ENCODE results near the gene CDC7. TPM values are rescaled to one million over a fixed set of nuclear protein-coding genes. Genes with fewer than 3 reads are reported as not detected.

CDC7 gene
- total RNA-seq, 1 donor from 2014 or later = 3.9 TPM

DNA sequence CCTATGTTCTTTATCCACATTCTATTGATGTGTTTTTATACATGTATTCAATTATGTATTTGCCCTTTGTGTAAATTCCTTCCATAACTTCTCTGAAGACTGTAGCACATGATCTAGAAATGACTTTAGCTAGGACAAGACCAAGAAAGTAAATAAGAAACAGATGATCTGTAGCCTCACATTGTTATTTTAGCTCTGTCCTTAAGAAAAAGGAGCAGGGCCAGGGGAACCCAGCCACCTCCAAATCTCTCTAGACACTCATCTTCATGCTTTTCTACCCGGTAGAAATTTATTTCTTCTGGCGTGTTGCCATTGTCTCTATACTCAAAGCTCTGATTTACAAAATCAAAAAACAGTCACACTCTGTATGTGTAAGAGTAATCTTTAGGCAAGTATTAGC, 27.1 kb downstream of the CDC7 start:
- DNase-seq (ENCODE audit: low spot score) = no peak
- H3K4me1 Mint-ChIP-seq (ENCODE audit: low read depth) = peaks cover 14% of the 10 kb centered on the region
- no peaks in the 10 kb centered on the region for H3K36me3 Mint-ChIP-seq (ENCODE audit: low read depth)
- no peak overlapping the region for H3K4me3 Mint-ChIP-seq (ENCODE audit: unreplicated experiment)
- peak overlapping the region; percentile 32 for H3K27ac Mint-ChIP-seq (ENCODE audit: unreplicated experiment)
- no peak for TF ChIP-seq CTCF (IDR thresholded peaks at IDR 0.05)
- H3K9me3 Mint-ChIP-seq (ENCODE audit: low read depth) = no peaks in the 10 kb centered on the region
- no peaks in the 10 kb centered on the region for H3K27me3 Mint-ChIP-seq (ENCODE audit: low read depth)

DNA sequence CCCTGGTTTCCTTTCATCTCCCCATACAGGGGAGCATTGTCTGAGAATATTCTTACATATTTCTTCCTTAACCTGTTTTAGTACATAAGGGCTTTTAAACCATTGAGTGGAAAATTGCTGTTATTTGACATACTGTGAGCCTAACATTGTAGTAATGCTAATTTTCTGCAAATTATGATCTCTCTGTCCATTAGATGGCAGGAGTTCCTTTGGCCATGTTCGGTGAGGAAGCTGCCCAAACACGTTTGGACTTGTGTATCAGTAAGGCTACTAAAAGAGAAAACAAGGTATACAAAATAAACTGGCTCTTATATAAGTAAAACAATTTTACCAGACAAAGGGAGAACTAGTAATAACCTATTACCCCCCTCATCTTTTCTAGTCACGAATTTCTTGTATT, 29.2 kb downstream of the CDC7 start:
- Mint-ChIP-seq H3K4me3 (ENCODE audit: unreplicated experiment) (no peak overlapping the region), H3K9me3 (ENCODE audit: low read depth) (no peaks in the 10 kb centered on the region), H3K27me3 (ENCODE audit: low read depth) (no peaks in the 10 kb centered on the region), H3K27ac (ENCODE audit: unreplicated experiment) (no peak overlapping the region), H3K4me1 (ENCODE audit: low read depth) (peaks cover 11% of the 10 kb centered on the region), H3K36me3 (ENCODE audit: low read depth) (no peaks in the 10 kb centered on the region)
- TF ChIP-seq CTCF (IDR thresholded peaks at IDR 0.05) = peak; percentile 80
- no peak for DNase-seq (ENCODE audit: low spot score)

DNA sequence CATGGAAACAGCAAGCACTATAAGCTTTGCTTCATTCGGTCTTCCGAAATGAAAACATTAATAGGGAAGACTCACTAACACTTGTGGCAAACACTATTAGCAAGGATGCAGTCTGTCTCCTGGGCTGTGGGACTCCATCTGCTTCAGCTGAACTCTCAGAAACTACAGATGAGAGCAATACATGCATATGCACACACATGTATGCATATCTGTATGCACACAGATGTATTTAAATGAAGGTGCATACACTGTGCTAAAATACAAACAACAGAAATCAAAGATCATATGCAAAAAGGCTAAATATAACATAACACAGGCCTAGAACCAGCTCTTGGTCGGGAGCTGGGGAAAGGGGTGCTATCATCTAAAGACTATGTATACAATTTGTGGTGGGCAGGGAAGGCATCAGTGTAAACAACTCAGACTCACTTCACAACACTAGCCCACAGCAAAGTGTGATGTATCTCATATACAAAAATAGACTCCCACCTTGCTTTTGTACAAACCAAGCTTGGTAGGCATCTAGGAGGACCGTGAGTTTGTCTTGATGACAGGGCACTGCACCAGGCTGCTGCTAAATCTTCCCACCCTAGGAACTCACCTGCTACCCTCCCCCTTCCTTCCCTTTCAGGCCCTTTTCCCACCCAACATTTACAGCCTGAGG, 32.8 kb downstream of the CDC7 start:
- no peak for DNase-seq (ENCODE audit: low spot score)
- TF ChIP-seq CTCF (IDR thresholded peaks at IDR 0.05) = no peak

GRCh38 chr1:91535441-91535840, 34.8 kb downstream of the CDC7 start:
- Mint-ChIP-seq H3K27ac (ENCODE audit: unreplicated experiment) (no peak overlapping the region), H3K4me3 (ENCODE audit: unreplicated experiment) (no peak overlapping the region), H3K36me3 (ENCODE audit: low read depth) (no peaks in the 10 kb centered on the region), H3K27me3 (ENCODE audit: low read depth) (no peaks in the 10 kb centered on the region), H3K4me1 (ENCODE audit: low read depth) (peaks cover 12% of the 10 kb centered on the region), H3K9me3 (ENCODE audit: low read depth) (no peaks in the 10 kb centered on the region)
- no peak for DNase-seq (ENCODE audit: low spot score)
- no peak for TF ChIP-seq CTCF (IDR thresholded peaks at IDR 0.05)

More for the DNA sequence above, 32.8 kb downstream of the CDC7 start:
- Mint-ChIP-seq H3K27ac (ENCODE audit: unreplicated experiment) (no peak overlapping the region), H3K27me3 (ENCODE audit: low read depth) (no peaks in the 10 kb centered on the region), H3K4me1 (ENCODE audit: low read depth) (peaks cover 15% of the 10 kb centered on the region), H3K9me3 (ENCODE audit: low read depth) (no peaks in the 10 kb centered on the region), H3K4me3 (ENCODE audit: unreplicated experiment) (no peak overlapping the region), H3K36me3 (ENCODE audit: low read depth) (no peaks in the 10 kb centered on the region)

DNA sequence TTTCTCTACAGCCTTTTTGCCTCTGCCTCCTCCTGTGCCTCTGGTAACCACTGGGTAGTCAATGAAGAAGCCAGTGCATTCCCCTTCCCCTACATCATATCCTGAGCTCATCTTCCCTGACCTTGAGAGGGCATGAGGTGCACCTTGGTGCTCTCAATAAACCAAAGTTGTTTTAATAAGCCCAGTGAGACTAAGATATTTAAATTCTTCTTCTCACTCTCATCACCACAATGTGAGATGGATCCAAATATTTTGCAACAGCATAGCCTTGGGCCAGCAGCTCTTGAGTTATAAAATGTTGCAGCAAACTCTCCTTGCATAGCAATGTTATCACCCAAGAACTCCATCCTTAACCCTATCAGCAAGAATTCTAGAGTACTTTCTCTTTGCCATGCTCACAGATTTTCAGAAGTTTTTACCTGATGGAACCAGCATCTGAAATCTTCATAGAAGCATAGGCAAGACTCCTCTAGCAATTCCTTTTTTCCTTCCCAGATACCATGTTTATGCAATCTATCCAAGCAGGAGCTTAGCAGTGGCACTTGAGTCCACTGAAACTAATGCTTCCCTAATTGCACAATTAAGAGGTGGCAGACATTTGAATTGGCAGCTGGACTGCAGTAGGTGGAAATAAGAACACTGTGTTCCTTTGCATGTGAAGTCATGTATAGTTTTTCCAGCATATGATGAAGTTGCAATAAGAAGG, 36.8 kb downstream of the CDC7 start:
- H3K27ac Mint-ChIP-seq (ENCODE audit: unreplicated experiment) = no peak overlapping the region

More for the DNA sequence above, 36.8 kb downstream of the CDC7 start:
- Mint-ChIP-seq H3K4me3 (ENCODE audit: unreplicated experiment) (no peak overlapping the region), H3K9me3 (ENCODE audit: low read depth) (no peaks in the 10 kb centered on the region), H3K4me1 (ENCODE audit: low read depth) (peaks cover 12% of the 10 kb centered on the region), H3K27me3 (ENCODE audit: low read depth) (no peaks in the 10 kb centered on the region), H3K36me3 (ENCODE audit: low read depth) (no peaks in the 10 kb centered on the region)
- no peak for DNase-seq (ENCODE audit: low spot score)
- TF ChIP-seq CTCF (IDR thresholded peaks at IDR 0.05) = no peak
